A673 (cell line): Measurements from ENCODE around the gene IYD.

ENCODE experiments used
- CTCF ChIP-seq: fragments of 300-800, 200-600 bp; sonication (generic); conservative IDR thresholded peaks from 2 replicates; pipeline ENCODE4 v1.5.1; 2017; ENCODE audit warnings: low read depth, mild to moderate bottlenecking, antibody characterized with exemption, low read length, moderate library complexity, mixed read lengths
- EZH2 ChIP-seq: fragments of 200-600 bp; sonication (generic); IDR thresholded peaks from 2 replicates; pipeline ENCODE4 v1.6.1; 2017; ENCODE audit warnings: borderline replicate concordance, low read depth, mild to moderate bottlenecking, mixed read lengths, antibody characterized with exemption, low read length; ENCODE audit not compliant: poor library complexity, severe bottlenecking

- no peak for TF ChIP-seq CTCF
- TF ChIP-seq EZH2: no peak
Observed at GRCh38 chr6:150322466-150322871, 46.3 kb upstream of the IYD start.
